Esophagus muscularis mucosa (tissue), 4 donors: ENCODE measurements around the gene C4B. TPM values are rescaled to one million over a fixed set of nuclear protein-coding genes. Genes with fewer than 3 reads are reported as not detected.
"Not testable (repeated sequence)": the region's sequence is repeated elsewhere in the genome, so short reads cannot be mapped to it uniquely, and the experiment has no call there.

Experiments used
- DNase-seq: peaks from one replicate; pipeline ENCODE4 v3.0.0-alpha.2; 2017; ENCODE audit errors: extremely low spot score
- H3K27ac ChIP-seq, 4 donors: fragments of 200-600 bp; sonication (generic); replicated peaks in 1 of 4; 1 replicate in 3 of 4; 2 replicates in 1 of 4; pipeline ENCODE4 v1.5.1; 2016 to 2019; ENCODE audit warnings: mild to moderate bottlenecking in 1 of 4
- H3K27me3 ChIP-seq, 4 donors: fragments of 200-600 bp; sonication (generic); one replicate each; pipeline versions ENCODE4 v1.5.1 to v1.6.0; 2016 to 2019
- H3K36me3 ChIP-seq, 4 donors: fragments of 200-600 bp; sonication (generic); one replicate each; pipeline ENCODE4 v1.5.1; 2016 to 2019
- H3K4me1 ChIP-seq, 4 donors: fragments of 200-600 bp; sonication (generic); one replicate each; pipeline ENCODE4 v1.5.1; 2016 to 2019
- H3K4me3 ChIP-seq, 4 donors: fragments of 200-600 bp; sonication (generic); 1 replicate in 2 of 4; 2 replicates in 2 of 4; pipeline ENCODE4 v1.5.1; 2016 to 2019; ENCODE audit warnings: mild to moderate bottlenecking in 4 of 4, moderate library complexity in 1 of 4
- H3K9me3 ChIP-seq, 4 donors: fragments of 200-600 bp; sonication (generic); 1 replicate in 3 of 4; 2 replicates in 1 of 4; pipeline ENCODE4 v1.5.1; 2016 to 2019
- WGBS: methylation state at CpG from one replicate; pipeline ENCODE4 v1.1.5; 2018; 5-methylcytosine and 5-hydroxymethylcytosine counted together
- intact Hi-C: fragments of 100-400 bp; cut with DNase I; formaldehyde crosslinking; loops from one replicate; pipeline ENCODE4 v1.15.1; 2023
- total RNA-seq, 4 donors: library from RNA; depleted of rRNA; stranded (reverse); fragments of >200 nt; gene quantifications; one replicate each; pipeline versions ENCODE4 v1.1.0 to v1.2.1, GENCODE V29; 2016

Gene C4B
- total RNA-seq, 4 donors from 2014 or later, result 45.3 to 203 (median 75.8) TPM

- no CpG with 5 or more reads among the region's 5 CpGs for WGBS
- H3K4me3 ChIP-seq, DNase-seq, H3K27ac ChIP-seq, H3K36me3 ChIP-seq, H3K27me3 ChIP-seq, H3K9me3 ChIP-seq, H3K4me1 ChIP-seq, intact Hi-C loops: not testable (repeated sequence)
Observed at GRCh38 chr6:32013738-32014137, 857 bp upstream of the C4B start.

DNA sequence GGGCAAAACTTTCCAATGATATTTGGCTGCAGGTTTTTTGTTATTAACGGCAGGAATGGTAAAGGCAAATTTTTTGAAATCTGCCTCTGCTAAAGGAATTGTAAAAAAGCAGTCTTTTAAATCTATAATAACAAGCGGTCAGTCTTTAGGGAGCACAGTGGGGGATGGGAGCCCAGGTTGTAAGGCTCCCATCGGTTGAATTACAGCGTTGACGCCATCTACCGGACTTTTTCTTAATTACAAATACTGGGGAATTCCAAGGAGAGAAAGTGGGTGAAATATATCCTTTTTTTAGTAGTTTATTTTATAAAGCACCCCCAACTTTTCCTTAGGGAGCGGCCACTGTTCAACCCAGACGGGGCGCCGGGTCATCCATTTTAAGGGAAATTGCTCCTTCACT lies 7.5 kb downstream of the C4B start:
- not testable (repeated sequence) for H3K9me3 ChIP-seq
- no CpG with 5 or more reads among the region's 10 CpGs for WGBS

DNA sequence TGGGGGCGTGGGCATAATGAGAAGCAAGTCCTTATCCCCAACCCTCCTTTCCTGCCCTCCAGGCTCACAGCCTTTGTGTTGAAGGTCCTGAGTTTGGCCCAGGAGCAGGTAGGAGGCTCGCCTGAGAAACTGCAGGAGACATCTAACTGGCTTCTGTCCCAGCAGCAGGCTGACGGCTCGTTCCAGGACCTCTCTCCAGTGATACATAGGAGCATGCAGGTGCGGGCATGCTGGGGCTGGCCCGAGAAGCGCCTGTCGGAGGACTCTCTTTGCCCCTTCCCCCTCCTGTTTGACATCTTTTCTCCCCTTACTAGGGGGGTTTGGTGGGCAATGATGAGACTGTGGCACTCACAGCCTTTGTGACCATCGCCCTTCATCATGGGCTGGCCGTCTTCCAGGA lies 14.0 kb downstream of the C4B start:
- H3K36me3 ChIP-seq, H3K27ac ChIP-seq, intact Hi-C loops, H3K27me3 ChIP-seq, H3K9me3 ChIP-seq, H3K4me3 ChIP-seq, H3K4me1 ChIP-seq, DNase-seq: not testable (repeated sequence)
- 60% methylated on average over 1 of the region's 10 CpGs for WGBS

More for the DNA sequence above, 7.5 kb downstream of the C4B start:
- intact Hi-C loops, DNase-seq, H3K27me3 ChIP-seq, H3K4me1 ChIP-seq, H3K36me3 ChIP-seq, H3K4me3 ChIP-seq, H3K27ac ChIP-seq: not testable (repeated sequence)

GRCh38 chr6:32029553-32029952 lies 15.0 kb downstream of the C4B start:
- H3K4me3 ChIP-seq, H3K27me3 ChIP-seq, H3K27ac ChIP-seq, intact Hi-C loops, H3K36me3 ChIP-seq, DNase-seq, H3K4me1 ChIP-seq, H3K9me3 ChIP-seq: not testable (repeated sequence)
- 97% methylated on average over 8 of the region's 14 CpGs for WGBS

- DNase-seq, H3K36me3 ChIP-seq, H3K27me3 ChIP-seq, H3K4me3 ChIP-seq, H3K4me1 ChIP-seq, intact Hi-C loops, H3K27ac ChIP-seq, H3K9me3 ChIP-seq: not testable (repeated sequence)
- no CpG with 5 or more reads among the region's 16 CpGs for WGBS
Observed at GRCh38 chr6:32035283-32036013, 20.9 kb downstream of the C4B start.

DNA sequence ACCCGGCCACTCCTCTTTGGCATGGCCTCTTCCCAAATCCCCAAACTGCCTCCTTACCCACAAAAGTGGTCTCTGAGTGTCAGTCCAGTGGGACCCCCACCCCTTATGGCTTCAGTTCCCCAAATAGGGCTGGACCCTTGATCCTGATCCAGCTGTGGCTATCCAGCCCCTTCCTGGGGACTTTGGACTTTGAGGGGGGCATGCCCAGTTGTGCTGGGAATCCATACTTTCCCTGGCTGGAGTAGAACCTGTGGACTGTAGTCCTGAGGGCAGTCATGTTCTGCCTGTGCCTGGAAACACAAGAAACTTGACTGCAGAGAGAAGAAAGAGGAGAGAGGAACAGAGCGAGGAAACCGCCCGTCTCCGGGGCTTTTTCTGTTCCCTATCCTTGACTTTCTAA lies 22.5 kb downstream of the C4B start:
- H3K9me3 ChIP-seq, H3K4me3 ChIP-seq, intact Hi-C loops, H3K27ac ChIP-seq, H3K4me1 ChIP-seq, DNase-seq, H3K36me3 ChIP-seq, H3K27me3 ChIP-seq: not testable (repeated sequence)
- 83% methylated on average over 4 of the region's 5 CpGs for WGBS

GRCh38 chr6:32037598-32038524 lies 23.3 kb downstream of the C4B start, which contains the start of gene CYP21A2:
CYP21A2 (plus strand) TSS chr6:32038415; CDS start chr6:32038423, 8 bp downstream.
- H3K4me1 ChIP-seq, H3K4me3 ChIP-seq, H3K27me3 ChIP-seq, H3K36me3 ChIP-seq, H3K27ac ChIP-seq, DNase-seq, H3K9me3 ChIP-seq, intact Hi-C loops: not testable (repeated sequence)
- 83% methylated on average over 12 of the region's 19 CpGs for WGBS

DNA sequence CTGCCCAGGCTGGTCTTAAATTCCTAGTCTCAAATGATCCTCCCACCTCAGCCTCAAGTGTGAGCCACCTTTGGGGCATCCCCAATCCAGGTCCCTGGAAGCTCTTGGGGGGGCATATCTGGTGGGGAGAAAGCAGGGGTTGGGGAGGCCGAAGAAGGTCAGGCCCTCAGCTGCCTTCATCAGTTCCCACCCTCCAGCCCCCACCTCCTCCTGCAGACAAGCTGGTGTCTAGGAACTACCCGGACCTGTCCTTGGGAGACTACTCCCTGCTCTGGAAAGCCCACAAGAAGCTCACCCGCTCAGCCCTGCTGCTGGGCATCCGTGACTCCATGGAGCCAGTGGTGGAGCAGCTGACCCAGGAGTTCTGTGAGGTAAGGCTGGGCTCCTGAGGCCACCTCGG lies 24.3 kb downstream of the C4B start:
- H3K4me3 ChIP-seq, intact Hi-C loops, H3K36me3 ChIP-seq, DNase-seq, H3K27me3 ChIP-seq, H3K27ac ChIP-seq, H3K4me1 ChIP-seq, H3K9me3 ChIP-seq: not testable (repeated sequence)
- 80% methylated on average over 2 of the region's 5 CpGs for WGBS

DNA sequence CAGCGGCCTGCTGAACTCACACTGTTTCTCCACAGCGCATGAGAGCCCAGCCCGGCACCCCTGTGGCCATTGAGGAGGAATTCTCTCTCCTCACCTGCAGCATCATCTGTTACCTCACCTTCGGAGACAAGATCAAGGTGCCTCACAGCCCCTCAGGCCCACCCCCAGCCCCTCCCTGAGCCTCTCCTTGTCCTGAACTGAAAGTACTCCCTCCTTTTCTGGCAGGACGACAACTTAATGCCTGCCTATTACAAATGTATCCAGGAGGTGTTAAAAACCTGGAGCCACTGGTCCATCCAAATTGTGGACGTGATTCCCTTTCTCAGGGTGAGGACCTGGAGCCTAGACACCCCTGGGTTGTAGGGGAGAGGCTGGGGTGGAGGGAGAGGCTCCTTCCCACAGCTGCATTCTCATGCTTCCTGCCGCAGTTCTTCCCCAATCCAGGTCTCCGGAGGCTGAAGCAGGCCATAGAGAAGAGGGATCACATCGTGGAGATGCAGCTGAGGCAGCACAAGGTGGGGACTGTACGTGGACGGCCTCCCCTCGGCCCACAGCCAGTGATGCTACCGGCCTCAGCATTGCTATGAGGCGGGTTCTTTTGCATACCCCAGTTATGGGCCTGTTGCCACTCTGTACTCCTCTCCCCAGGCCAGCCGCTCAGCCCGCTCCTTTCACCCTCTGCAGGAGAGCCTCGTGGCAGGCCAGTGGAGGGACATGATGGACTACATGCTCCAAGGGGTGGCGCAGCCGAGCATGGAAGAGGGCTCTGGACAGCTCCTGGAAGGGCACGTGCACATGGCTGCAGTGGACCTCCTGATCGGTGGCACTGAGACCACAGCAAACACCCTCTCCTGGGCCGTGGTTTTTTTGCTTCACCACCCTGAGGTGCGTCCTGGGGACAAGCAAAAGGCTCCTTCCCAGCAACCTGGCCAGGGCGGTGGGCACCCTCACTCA lies 25.0 kb downstream of the C4B start:
- DNase-seq, H3K4me1 ChIP-seq, H3K9me3 ChIP-seq, H3K4me3 ChIP-seq, intact Hi-C loops, H3K27ac ChIP-seq, H3K27me3 ChIP-seq, H3K36me3 ChIP-seq: not testable (repeated sequence)
- 69% methylated on average over 19 of the region's 24 CpGs for WGBS

GRCh38 chr6:32040299-32041049 lies 25.9 kb downstream of the C4B start:
- H3K4me1 ChIP-seq, H3K4me3 ChIP-seq, intact Hi-C loops, H3K27ac ChIP-seq, H3K27me3 ChIP-seq, H3K9me3 ChIP-seq, H3K36me3 ChIP-seq, DNase-seq: not testable (repeated sequence)
- no CpG with 5 or more reads among the region's 43 CpGs for WGBS

DNA sequence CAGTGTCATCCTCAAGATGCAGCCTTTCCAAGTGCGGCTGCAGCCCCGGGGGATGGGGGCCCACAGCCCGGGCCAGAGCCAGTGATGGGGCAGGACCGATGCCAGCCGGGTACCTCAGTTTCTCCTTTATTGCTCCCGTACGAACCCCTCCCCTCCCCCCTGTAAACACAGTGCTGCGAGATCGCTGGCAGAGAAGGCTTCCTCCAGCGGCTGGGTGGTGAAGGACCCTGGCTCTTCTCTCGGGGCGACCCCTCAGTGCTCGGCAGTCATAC lies 26.4 kb downstream of the C4B start:
- DNase-seq, H3K36me3 ChIP-seq, intact Hi-C loops, H3K9me3 ChIP-seq, H3K4me1 ChIP-seq, H3K27ac ChIP-seq, H3K27me3 ChIP-seq, H3K4me3 ChIP-seq: not testable (repeated sequence)
- WGBS, result no CpG with 5 or more reads among the region's 13 CpGs

DNA sequence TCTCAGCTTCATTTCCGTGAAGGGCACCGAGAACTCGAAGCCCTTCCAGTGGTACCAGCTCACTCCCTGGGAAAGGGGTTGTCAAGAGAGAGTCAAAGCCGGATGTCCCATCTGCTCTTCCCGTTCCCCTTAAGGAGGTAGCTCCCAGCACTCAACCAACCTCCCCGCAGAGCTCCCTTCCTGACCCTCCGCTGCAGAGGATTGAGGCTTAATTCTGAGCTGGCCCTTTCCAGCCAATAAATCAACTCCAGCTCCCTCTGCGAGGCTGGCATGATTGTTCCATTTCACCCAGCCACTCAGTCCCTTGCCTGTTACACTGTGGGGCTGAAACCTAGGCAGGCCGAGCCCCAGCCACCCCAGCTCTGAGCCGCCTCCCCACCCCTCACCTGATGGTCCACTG lies 26.8 kb downstream of the C4B start:
- H3K27ac ChIP-seq, H3K4me3 ChIP-seq, H3K36me3 ChIP-seq, DNase-seq, intact Hi-C loops, H3K27me3 ChIP-seq, H3K9me3 ChIP-seq, H3K4me1 ChIP-seq: not testable (repeated sequence)
- WGBS, result 78% methylated on average over 5 of the region's 10 CpGs
